GM21360 (cell line): Measurements from ENCODE around the gene MUC20.
"Not testable (repeated sequence)": the region's sequence is repeated elsewhere in the genome, so short reads cannot be mapped to it uniquely, and the experiment has no call there.

Experiments
- ATAC-seq: cut with Tn5 transposase; IDR thresholded peaks from one replicate; pipeline ENCODE4 v1.9.1; 2021; ENCODE audit warnings: mild to moderate bottlenecking, moderate library complexity; ENCODE audit not compliant: unreplicated experiment

Gene MUC20

DNA sequence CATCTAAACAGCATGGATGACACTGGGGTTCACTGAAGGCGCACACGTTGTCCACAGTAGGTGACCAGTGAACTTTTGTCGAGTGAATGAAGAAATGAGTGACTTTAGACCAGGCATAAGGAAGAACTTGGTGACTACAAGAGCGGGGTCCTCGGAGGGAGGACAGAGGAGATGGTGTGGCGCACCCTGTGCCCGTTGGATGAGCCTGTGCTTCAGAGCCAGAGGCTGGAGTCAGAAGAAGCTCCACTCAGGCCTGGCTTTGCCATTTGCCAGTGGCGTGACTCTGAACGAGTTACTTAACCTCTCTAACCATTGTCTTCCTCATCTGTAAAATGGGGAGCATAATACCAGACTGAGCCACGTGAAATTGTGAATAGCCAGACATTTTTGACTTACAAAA, 48.8 kb downstream of the MUC20 start:
- ATAC-seq, result no peak

DNA sequence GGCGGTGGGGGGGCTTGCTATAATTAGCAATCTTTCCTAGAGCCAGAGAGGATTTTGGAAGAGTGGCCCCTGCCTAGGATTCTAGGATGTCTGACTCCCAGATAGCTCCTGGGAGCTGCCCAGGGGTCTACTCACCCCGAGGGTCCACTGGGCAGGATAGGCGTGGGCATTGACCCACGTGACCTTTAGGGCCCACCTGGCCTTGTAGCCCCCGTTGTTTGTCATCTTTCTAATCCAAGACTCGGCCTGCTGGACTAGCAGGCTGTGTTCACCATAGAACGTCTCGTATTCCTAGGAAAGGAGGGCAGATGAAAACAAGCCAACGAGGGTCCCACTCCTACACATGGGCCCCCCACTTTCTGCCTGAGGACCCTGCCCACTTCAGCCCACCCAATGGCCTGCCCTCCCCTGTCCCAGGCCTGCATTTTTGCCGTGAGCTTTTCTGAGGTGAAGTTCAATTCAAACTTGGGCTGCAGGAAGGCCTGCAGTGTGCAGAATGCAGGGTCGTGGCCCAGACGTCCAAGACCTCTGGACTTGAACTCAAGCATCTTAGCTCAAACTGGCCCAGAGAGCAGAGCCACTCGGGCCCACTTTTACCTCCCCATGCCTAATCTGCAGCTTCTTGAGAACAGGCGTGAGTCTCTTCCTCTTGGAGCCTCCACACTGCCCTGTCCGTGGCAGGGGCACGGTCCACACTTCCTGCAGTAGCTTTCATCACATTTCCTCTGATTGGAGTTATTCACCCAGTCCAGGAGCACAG, 49.5 kb downstream of the MUC20 start:
- no peak for ATAC-seq

DNA sequence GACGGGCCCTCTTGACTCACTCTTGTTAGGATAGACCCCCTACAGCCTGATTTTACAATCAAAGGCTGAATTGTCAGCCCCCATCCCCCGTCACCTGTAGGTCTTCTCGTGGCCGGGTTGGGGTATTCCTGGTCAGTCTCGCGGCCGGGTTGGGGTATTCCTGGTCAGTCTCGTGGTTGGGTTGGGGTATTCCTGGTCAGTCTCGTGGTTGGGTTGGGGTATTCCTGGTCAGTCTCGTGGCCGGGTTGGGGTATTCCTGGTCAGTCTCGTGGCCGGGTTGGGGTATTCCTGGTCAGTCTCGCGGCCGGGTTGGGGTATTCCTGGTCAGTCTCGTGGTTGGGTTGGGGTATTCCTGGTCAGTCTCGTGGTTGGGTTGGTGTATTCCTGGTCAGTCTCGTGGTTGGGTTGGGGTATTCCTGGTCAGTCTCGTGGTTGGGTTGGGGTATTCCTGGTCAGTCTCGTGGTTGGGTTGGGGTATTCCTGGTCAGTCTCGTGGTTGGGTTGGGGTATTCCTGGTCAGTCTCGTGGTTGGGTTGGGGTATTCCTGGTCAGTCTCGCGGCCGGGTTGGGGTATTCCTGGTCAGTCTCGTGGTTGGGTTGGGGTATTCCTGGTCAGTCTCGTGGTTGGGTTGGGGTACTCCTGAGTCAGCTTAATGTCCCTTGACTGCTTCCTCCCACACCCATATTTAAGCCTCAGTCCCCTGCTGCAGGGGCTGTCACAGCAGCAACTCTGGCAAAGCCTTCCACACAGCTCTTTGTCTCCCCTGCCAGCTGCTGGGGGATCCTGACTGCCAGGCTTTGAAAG, 50.3 kb downstream of the MUC20 start:
- ATAC-seq, result not testable (repeated sequence)

DNA sequence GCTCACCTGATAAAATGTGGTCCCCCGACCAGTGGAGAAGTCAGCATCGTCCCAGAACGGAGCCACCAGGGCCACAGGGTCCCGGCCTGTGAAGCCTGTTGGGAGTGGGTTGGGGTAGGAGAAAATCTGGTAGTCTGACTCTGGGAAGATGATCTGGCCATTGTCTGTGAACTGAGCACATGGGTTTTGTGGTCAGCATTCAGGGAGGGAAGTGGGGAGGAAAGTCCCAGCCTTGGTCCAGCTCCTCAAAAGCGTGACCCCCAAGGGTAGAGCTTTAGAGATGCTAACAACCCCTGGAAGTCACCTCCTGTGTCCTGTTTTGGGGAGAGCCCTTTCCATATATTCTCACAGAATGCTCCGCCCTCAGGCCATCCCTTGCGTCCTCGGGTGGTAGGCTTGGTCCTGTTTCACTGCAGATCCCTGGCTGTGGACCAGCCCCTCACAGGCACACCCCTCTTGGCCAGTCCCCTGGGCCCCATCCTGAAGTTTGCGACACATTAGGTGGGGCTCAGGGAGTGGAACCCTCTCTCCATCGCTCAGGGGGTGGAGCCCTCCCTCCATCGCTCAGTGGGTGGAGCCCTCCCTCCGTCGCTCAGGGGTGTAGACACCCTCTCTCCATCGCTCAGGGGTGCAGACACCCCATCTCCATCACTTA, 51.0 kb downstream of the MUC20 start:
- no peak for ATAC-seq

DNA sequence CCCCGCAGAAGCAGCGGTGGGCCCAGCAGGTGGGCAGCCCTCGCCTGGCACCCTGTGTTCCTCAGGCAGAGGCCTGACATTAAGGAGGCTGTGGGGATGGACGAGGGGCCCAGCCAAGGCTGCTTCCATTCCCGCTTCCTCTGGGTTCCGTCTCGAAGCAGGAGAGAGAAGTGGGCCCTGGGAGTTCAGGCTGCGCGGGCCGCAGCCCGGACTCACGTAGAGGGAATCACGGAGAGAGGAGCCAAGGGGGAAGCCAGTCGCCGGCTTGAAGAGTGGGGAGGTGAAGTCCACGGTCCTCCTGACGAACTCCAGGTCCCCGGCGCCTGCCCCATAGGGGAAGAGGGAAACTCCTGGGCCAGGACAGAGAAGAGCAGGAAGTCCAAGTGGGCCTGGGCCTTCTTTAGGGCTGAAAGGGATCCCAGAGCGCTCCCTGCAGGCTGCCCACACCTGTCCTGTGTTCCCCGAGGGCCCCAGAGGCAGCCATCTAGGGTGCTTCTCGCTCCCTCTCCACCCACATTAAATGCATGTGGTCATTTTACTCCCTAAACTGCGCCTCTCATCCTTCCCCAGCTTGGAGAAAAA, 53.3 kb downstream of the MUC20 start:
- ATAC-seq, result no peak

DNA sequence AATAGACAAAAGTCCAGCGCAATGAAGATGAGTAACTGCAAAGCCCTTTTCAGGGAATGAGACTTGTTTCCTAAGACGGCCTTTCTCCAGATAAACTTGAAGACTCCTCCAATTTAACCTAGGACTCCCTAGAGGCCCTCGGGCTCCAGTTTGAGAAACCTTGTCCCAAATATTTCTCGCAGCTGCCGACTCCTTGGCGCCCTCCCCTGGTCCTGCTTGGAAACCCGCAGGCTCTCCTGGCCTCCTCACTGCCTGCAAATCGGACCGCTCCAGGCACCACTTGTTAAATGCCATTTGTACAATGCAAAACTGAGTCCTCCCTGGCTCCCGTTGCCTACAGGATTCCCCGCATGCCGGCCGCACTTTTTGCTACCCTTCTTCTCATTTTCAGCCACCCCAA, 54.1 kb downstream of the MUC20 start:
- ATAC-seq, result no peak

DNA sequence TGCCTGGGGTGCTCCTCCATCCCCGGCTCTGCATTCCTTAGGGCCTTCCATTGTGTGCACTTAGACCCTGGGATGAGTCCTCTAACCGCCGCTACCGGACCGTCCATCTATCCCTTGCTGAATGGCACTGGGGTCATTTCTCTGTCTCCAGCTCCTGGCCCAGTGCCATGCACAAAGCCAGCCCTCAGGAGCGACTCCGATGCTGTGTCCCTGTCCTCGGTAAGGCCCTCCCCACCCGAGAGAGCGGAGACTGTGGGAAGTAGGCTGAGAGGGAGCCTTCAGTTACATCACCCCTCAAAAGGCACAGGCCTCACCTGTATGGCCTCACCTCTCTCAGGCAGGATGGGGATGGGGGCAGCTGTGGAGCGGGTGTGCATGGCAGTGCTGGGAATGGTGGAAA, 57.2 kb downstream of the MUC20 start:
- no peak for ATAC-seq

DNA sequence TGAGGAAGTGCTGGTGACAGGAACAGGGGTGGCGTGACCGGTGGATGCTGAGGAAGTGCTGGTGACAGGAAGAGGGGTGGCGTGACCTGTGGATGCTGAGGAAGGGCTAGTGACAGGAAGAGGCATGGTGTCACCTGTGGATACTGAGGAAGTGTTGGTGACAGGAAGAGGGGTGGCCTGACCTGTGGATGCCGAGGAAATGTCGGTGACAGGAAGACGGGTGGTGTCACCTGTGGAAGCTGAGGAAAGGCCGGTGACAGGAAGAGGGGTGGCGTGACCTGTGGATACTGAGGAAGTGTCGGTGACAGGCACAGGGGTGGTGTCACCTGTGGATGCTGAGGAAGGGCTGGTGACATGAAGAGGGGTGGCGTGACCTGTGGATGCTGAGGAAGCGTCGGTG, 60.5 kb downstream of the MUC20 start:
- ATAC-seq, result not testable (repeated sequence)
